ENCODE results near the gene TERT.
A peak's percentile ranks its signal among the peaks of the same experiment; 100 is the strongest.

Gene TERT

DNA sequence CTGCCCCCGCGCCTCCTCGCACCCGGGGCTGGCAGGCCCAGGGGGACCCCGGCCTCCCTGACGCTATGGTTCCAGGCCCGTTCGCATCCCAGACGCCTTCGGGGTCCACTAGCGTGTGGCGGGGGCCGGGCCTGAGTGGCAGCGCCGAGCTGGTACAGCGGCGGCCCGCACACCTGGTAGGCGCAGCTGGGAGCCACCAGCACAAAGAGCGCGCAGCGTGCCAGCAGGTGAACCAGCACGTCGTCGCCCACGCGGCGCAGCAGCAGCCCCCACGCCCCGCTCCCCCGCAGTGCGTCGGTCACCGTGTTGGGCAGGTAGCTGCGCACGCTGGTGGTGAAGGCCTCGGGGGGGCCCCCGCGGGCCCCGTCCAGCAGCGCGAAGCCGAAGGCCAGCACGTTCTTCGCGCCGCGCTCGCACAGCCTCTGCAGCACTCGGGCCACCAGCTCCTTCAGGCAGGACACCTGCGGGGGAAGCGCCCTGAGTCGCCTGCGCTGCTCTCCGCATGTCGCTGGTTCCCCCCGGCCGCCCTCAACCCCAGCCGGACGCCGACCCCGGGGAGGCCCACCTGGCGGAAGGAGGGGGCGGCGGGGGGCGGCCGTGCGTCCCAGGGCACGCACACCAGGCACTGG is 548 bp downstream of the TERT start:
- Histone ChIP-seq H2AFZ (ENCODE audit: low read depth, low read length, severe bottlenecking) (no peak overlapping the region), H3K9ac (ENCODE audit: low read length) (peak overlapping the region; percentile 63), H3K27me3 (ENCODE audit: low read length) (no peaks in the 10 kb centered on the region)

DNA sequence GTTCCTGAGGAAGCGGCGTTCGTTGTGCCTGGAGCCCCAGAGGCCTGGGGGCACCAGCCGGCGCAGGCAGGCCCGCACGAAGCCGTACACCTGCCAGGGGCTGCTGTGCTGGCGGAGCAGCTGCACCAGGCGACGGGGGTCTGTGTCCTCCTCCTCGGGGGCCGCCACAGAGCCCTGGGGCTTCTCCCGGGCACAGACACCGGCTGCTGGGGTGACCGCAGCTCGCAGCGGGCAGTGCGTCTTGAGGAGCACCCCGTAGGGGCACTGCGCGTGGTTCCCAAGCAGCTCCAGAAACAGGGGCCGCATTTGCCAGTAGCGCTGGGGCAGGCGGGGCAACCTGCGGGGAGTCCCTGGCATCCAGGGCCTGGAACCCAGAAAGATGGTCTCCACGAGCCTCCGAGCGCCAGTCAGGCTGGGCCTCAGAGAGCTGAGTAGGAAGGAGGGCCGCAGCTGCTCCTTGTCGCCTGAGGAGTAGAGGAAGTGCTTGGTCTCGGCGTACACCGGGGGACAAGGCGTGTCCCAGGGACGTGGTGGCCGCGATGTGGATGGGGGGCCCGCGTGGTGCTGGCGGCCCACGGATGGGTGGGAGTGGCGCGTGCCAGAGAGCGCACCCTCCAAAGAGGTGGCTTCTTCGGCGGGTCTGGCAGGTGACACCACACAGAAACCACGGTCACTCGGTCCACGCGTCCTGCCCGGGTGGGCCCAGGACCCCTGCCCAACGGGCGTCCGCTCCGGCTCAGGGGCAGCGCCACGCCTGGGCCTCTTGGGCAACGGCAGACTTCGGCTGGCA is 1.3 kb downstream of the TERT start:
- no peaks in the 10 kb centered on the region for H4K20me1 ChIP-seq (ENCODE audit: low read depth, low read length)
- peak overlapping the region; percentile 67 for H3K4me2 ChIP-seq (ENCODE audit: low read depth, low read length, poor library complexity, severe bottlenecking)
- H3F3A ChIP-seq (ENCODE audit: insufficient read depth), result peaks cover 19% of the 10 kb centered on the region
- H3K27me3 ChIP-seq (ENCODE audit: low read length), result no peaks in the 10 kb centered on the region
- TF ChIP-seq, protein P1, sequence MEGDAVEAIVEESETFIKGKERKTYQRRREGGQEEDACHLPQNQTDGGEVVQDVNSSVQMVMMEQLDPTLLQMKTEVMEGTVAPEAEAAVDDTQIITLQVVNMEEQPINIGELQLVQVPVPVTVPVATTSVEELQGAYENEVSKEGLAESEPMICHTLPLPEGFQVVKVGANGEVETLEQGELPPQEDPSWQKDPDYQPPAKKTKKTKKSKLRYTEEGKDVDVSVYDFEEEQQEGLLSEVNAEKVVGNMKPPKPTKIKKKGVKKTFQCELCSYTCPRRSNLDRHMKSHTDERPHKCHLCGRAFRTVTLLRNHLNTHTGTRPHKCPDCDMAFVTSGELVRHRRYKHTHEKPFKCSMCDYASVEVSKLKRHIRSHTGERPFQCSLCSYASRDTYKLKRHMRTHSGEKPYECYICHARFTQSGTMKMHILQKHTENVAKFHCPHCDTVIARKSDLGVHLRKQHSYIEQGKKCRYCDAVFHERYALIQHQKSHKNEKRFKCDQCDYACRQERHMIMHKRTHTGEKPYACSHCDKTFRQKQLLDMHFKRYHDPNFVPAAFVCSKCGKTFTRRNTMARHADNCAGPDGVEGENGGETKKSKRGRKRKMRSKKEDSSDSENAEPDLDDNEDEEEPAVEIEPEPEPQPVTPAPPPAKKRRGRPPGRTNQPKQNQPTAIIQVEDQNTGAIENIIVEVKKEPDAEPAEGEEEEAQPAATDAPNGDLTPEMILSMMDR (IDR thresholded peaks at IDR 0.05; ENCODE audit: insufficient read depth, low read length, poor library complexity, severe bottlenecking), result no peak
- no peak for TF ChIP-seq EZH2phosphoT487 (conservative IDR thresholded peaks at IDR 0.05; ENCODE audit: low read length)
- peak overlapping the region; percentile 87 for H3K27ac ChIP-seq (ENCODE audit: low read depth, low read length)
- H3K36me3 ChIP-seq (ENCODE audit: low read length), result 0 out of 2 replicates have a peak, but pooled peaks cover 6% of the 10 kb centered on the region
- H3K79me2 ChIP-seq (ENCODE audit: insufficient read depth, low read length), result peaks cover 38% of the 10 kb centered on the region
- no peaks in the 10 kb centered on the region for H3K9me3 ChIP-seq (ENCODE audit: insufficient read depth, low read length)
- H3K9me2 ChIP-seq (replicated peaks; ENCODE audit: insufficient read depth, low read length), result no peaks in the 10 kb centered on the region
- peak overlapping the region; percentile 53 for H3K4me3 ChIP-seq (ENCODE audit: insufficient read depth, low read length, poor library complexity, severe bottlenecking)
- no peak overlapping the region for H2AFZ ChIP-seq (ENCODE audit: low read depth, low read length, severe bottlenecking)
- peak overlapping the region; percentile 63 for H3K9ac ChIP-seq (ENCODE audit: low read length)

More for the DNA sequence above, 548 bp downstream of the TERT start:
- Histone ChIP-seq H3K4me3 (ENCODE audit: insufficient read depth, low read length, poor library complexity, severe bottlenecking) (peak overlapping the region; percentile 53), H3K27ac (ENCODE audit: low read depth, low read length) (peak overlapping the region; percentile 87), H4K20me1 (ENCODE audit: low read depth, low read length) (no peaks in the 10 kb centered on the region), H3K9me3 (ENCODE audit: insufficient read depth, low read length) (no peaks in the 10 kb centered on the region), H3K36me3 (ENCODE audit: low read length) (0 out of 2 replicates have a peak, but pooled peaks cover 6% of the 10 kb centered on the region), H3K79me2 (ENCODE audit: insufficient read depth, low read length) (peaks cover 35% of the 10 kb centered on the region), H3K9me2 (replicated peaks; ENCODE audit: insufficient read depth, low read length) (no peaks in the 10 kb centered on the region), H3F3A (ENCODE audit: insufficient read depth) (peaks cover 19% of the 10 kb centered on the region), H3K4me2 (ENCODE audit: low read depth, low read length, poor library complexity, severe bottlenecking) (peak overlapping the region; percentile 67)
- no peak for TF ChIP-seq EZH2phosphoT487 (conservative IDR thresholded peaks at IDR 0.05; ENCODE audit: low read length)
- TF ChIP-seq, protein P1 (IDR thresholded peaks at IDR 0.05; ENCODE audit: insufficient read depth, low read length, poor library complexity, severe bottlenecking), result no peak

DNA sequence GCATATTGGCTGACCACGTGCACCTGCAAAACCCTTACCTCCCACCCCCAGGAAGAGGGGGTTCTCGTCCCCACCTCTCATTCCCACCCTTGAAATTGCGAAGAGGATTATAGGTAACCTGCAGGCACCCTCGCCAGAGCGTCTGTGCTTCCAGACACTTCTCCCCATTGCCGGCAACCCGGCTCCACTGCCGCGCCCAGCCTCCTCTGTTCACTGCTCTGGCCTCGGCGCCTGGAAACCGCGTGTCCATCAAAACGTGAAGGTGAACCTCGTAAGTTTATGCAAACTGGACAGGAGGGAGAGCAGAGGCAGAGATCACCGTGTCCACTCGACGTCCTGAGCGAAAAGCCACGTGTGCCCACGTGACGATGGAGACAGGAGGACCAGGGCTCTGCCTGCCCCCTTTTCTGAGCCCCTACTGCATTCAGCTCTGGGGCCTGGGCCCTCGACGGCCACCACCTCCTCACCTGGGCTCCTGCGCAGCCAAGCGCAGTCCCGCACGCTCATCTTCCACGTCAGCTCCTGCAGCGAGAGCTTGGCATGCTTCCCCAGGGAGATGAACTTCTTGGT is 1.9 kb downstream of the TERT start:
- Histone ChIP-seq H3K36me3 (ENCODE audit: low read length) (peaks cover 7% of the 10 kb centered on the region; the same call in 1 of the 2 replicates), H3K9me3 (ENCODE audit: insufficient read depth, low read length) (no peaks in the 10 kb centered on the region), H2AFZ (ENCODE audit: low read depth, low read length, severe bottlenecking) (no peak overlapping the region), H3F3A (ENCODE audit: insufficient read depth) (peaks cover 22% of the 10 kb centered on the region), H3K9me2 (replicated peaks; ENCODE audit: insufficient read depth, low read length) (no peaks in the 10 kb centered on the region), H3K9ac (ENCODE audit: low read length) (peak overlapping the region; percentile 40), H3K4me2 (ENCODE audit: low read depth, low read length, poor library complexity, severe bottlenecking) (peak overlapping the region; percentile 67), H3K4me3 (ENCODE audit: insufficient read depth, low read length, poor library complexity, severe bottlenecking) (peak overlapping the region; percentile 27), H4K20me1 (ENCODE audit: low read depth, low read length) (no peaks in the 10 kb centered on the region), H3K79me2 (ENCODE audit: insufficient read depth, low read length) (peaks cover 45% of the 10 kb centered on the region), H3K27ac (ENCODE audit: low read depth, low read length) (peak overlapping the region; percentile 87), H3K27me3 (ENCODE audit: low read length) (no peaks in the 10 kb centered on the region)
- TF ChIP-seq, protein P1 (IDR thresholded peaks at IDR 0.05; ENCODE audit: insufficient read depth, low read length, poor library complexity, severe bottlenecking), result no peak
- TF ChIP-seq EZH2phosphoT487 (conservative IDR thresholded peaks at IDR 0.05; ENCODE audit: low read length), result no peak
